HG03354 (cell line): ENCODE measurements around the gene PEX19.
A peak's percentile ranks its signal among the peaks of the same experiment; 100 is the strongest.
"Not testable (repeated sequence)": the region's sequence is repeated elsewhere in the genome, so short reads cannot be mapped to it uniquely, and the experiment has no call there.

Source experiments
- ATAC-seq: cut with Tn5 transposase; IDR thresholded peaks from one replicate; pipeline ENCODE4 v1.9.1; 2021; ENCODE audit warnings: mild to moderate bottlenecking; ENCODE audit not compliant: unreplicated experiment, poor library complexity, severe bottlenecking

PEX19 gene

GRCh38 chr1:160284782-160285344 lies at the start of gene PEX19:
Gene PEX19, minus strand, starts transcription at chr1:160285133. Its CDS starts 9 bp downstream, at chr1:160285124.
- ATAC-seq, result peak; percentile 97

- ATAC-seq, result no peak
These were observed 47.6 kb upstream of the PEX19 start for GRCh38 chr1:160332516-160332915.

- ATAC-seq, result no peak
These were observed 45.2 kb upstream of the PEX19 start for GRCh38 chr1:160330119-160330518.

- no peak for ATAC-seq
These were observed 43.3 kb upstream of the PEX19 start for GRCh38 chr1:160328184-160328583.

- no peak for ATAC-seq
These were observed 41.5 kb upstream of the PEX19 start for GRCh38 chr1:160326418-160326817.

GRCh38 chr1:160325252-160325651 lies 40.3 kb upstream of the PEX19 start:
- ATAC-seq, result no peak

GRCh38 chr1:160322831-160323230 lies 37.9 kb upstream of the PEX19 start:
- no peak for ATAC-seq

GRCh38 chr1:160315359-160315758 lies 30.4 kb upstream of the PEX19 start:
- ATAC-seq, result no peak

- ATAC-seq, result no peak
These were observed 24.6 kb upstream of the PEX19 start for GRCh38 chr1:160309571-160309970.

- ATAC-seq, result no peak
These were observed 24.2 kb upstream of the PEX19 start for GRCh38 chr1:160309185-160309557.

GRCh38 chr1:160308451-160309184 lies 23.7 kb upstream of the PEX19 start:
- ATAC-seq, result no peak

GRCh38 chr1:160307118-160307791 lies 22.3 kb upstream of the PEX19 start:
- ATAC-seq, result no peak

- ATAC-seq, result no peak
These were observed 15.2 kb upstream of the PEX19 start for GRCh38 chr1:160300173-160300572.

- no peak for ATAC-seq
These were observed 11.1 kb upstream of the PEX19 start for GRCh38 chr1:160296036-160296435.

GRCh38 chr1:160293020-160293968 lies 8.4 kb upstream of the PEX19 start:
- ATAC-seq, result no peak

- peak; percentile 83 for ATAC-seq
These were observed 6.6 kb upstream of the PEX19 start for GRCh38 chr1:160291248-160292220.

GRCh38 chr1:160287769-160288168 lies 2.8 kb upstream of the PEX19 start:
- not testable (repeated sequence) for ATAC-seq

- ATAC-seq, result no peak
These were observed 573 bp upstream of the PEX19 start for GRCh38 chr1:160285506-160285905.

- ATAC-seq, result peak; percentile 9
These were observed 632 bp downstream of the PEX19 start for GRCh38 chr1:160284220-160284781.
